Memory B cell (primary cell): ENCODE measurements around the gene XIRP1.

Source experiments
- ATAC-seq: fragments of 150-1000 bp; cut with Tn5 transposase; 2 replicates; pipeline ENCODE4 v1.10.0; 2021; ENCODE audit warnings: low read depth, mild to moderate bottlenecking, moderate library complexity
- DNase-seq, 2 donors: peaks; one replicate each; pipeline ENCODE4 v3.0.0; 2022; ENCODE audit warnings: low spot score in 2 of 2
- H3K27ac Mint-ChIP-seq: one replicate; pipeline ENCODE4 v1.8.0; 2022; ENCODE audit warnings: mild to moderate bottlenecking, moderate library complexity, mixed read lengths
- H3K27me3 Mint-ChIP-seq: one replicate; pipeline ENCODE4 v1.8.0; 2022; ENCODE audit warnings: mixed read lengths
- H3K36me3 Mint-ChIP-seq: one replicate; pipeline ENCODE4 v1.8.0; 2022; ENCODE audit warnings: mild to moderate bottlenecking, mixed read lengths
- H3K4me1 Mint-ChIP-seq: one replicate; pipeline ENCODE4 v1.8.0; 2022; ENCODE audit warnings: mixed read lengths
- H3K4me3 Mint-ChIP-seq: one replicate; pipeline ENCODE4 v1.8.0; 2022; ENCODE audit warnings: mild to moderate bottlenecking, moderate library complexity, mixed read lengths
- H3K9me3 Mint-ChIP-seq: one replicate; pipeline ENCODE4 v1.8.0; 2022; ENCODE audit warnings: mixed read lengths

Gene XIRP1

GRCh38 chr3:39202094-39202493 is 9.7 kb upstream of the XIRP1 start:
- Mint-ChIP-seq H3K27me3 (peaks cover 16% of the 10 kb centered on the region), H3K4me1 (no peaks in the 10 kb centered on the region), H3K27ac (no peak overlapping the region), H3K9me3 (no peaks in the 10 kb centered on the region), H3K36me3 (peaks cover 3% of the 10 kb centered on the region), H3K4me3 (no peak overlapping the region)
- DNase-seq, result no peak
- ATAC-seq, result no peak

GRCh38 chr3:39196671-39197356 is 4.4 kb upstream of the XIRP1 start:
- DNase-seq (no peak), ATAC-seq (no peak)
- Mint-ChIP-seq H3K27ac (no peak overlapping the region), H3K4me1 (peaks cover 7% of the 10 kb centered on the region), H3K4me3 (no peak overlapping the region), H3K9me3 (no peaks in the 10 kb centered on the region), H3K27me3 (peaks cover 8% of the 10 kb centered on the region), H3K36me3 (peaks cover 3% of the 10 kb centered on the region)

- H3K9me3 Mint-ChIP-seq, result no peaks in the 10 kb centered on the region
- H3K27me3 Mint-ChIP-seq, result peaks cover 4% of the 10 kb centered on the region
- H3K4me3 Mint-ChIP-seq, result no peak overlapping the region
- H3K36me3 Mint-ChIP-seq, result no peaks in the 10 kb centered on the region
- no peak for ATAC-seq
- DNase-seq, result no peak
- peaks cover 7% of the 10 kb centered on the region for H3K4me1 Mint-ChIP-seq
- H3K27ac Mint-ChIP-seq, result no peak overlapping the region
Measured at GRCh38 chr3:39196034-39196433, 3.6 kb upstream of the XIRP1 start.

GRCh38 chr3:39193391-39193790 is 996 bp upstream of the XIRP1 start:
- no peak overlapping the region for H3K27ac Mint-ChIP-seq
- H3K4me1 Mint-ChIP-seq, result peaks cover 17% of the 10 kb centered on the region
- ATAC-seq, result no peak

GRCh38 chr3:39191773-39192172 is 622 bp downstream of the XIRP1 start:
- H3K4me3 Mint-ChIP-seq, result no peak overlapping the region
- DNase-seq (no peak), ATAC-seq (no peak)
- peaks cover 5% of the 10 kb centered on the region for H3K27me3 Mint-ChIP-seq
- H3K9me3 Mint-ChIP-seq, result no peaks in the 10 kb centered on the region
- no peak overlapping the region for H3K27ac Mint-ChIP-seq
- no peaks in the 10 kb centered on the region for H3K36me3 Mint-ChIP-seq
- peaks cover 17% of the 10 kb centered on the region for H3K4me1 Mint-ChIP-seq

More at GRCh38 chr3:39193391-39193790, 996 bp upstream of the XIRP1 start:
- DNase-seq, result no peak
- Mint-ChIP-seq H3K27me3 (peaks cover 8% of the 10 kb centered on the region), H3K36me3 (no peaks in the 10 kb centered on the region), H3K4me3 (no peak overlapping the region), H3K9me3 (no peaks in the 10 kb centered on the region)

- no peak for DNase-seq
- no peak for ATAC-seq
- Mint-ChIP-seq H3K4me1 (peaks cover 17% of the 10 kb centered on the region), H3K9me3 (no peaks in the 10 kb centered on the region), H3K36me3 (no peaks in the 10 kb centered on the region), H3K27me3 (peaks cover 5% of the 10 kb centered on the region), H3K4me3 (no peak overlapping the region), H3K27ac (no peak overlapping the region)
Measured at GRCh38 chr3:39191111-39191510, 1.3 kb downstream of the XIRP1 start.

- Mint-ChIP-seq H3K27me3 (peaks cover 5% of the 10 kb centered on the region), H3K9me3 (no peaks in the 10 kb centered on the region), H3K4me3 (no peak overlapping the region), H3K4me1 (peaks cover 14% of the 10 kb centered on the region), H3K27ac (no peak overlapping the region), H3K36me3 (no peaks in the 10 kb centered on the region)
- ATAC-seq, result no peak
- DNase-seq, result no peak
Measured at GRCh38 chr3:39190281-39191025, 1.9 kb downstream of the XIRP1 start.

- Mint-ChIP-seq H3K4me3 (no peak overlapping the region), H3K27ac (no peak overlapping the region), H3K4me1 (peaks cover 14% of the 10 kb centered on the region), H3K36me3 (no peaks in the 10 kb centered on the region), H3K9me3 (no peaks in the 10 kb centered on the region), H3K27me3 (peaks cover 5% of the 10 kb centered on the region)
- ATAC-seq, result peak; percentile 86
- peak; percentile 66 to 68 for DNase-seq
Measured at GRCh38 chr3:39189959-39190269, 2.5 kb downstream of the XIRP1 start.

- Mint-ChIP-seq H3K36me3 (no peaks in the 10 kb centered on the region), H3K27ac (no peak overlapping the region), H3K4me3 (no peak overlapping the region), H3K27me3 (peaks cover 5% of the 10 kb centered on the region), H3K9me3 (no peaks in the 10 kb centered on the region), H3K4me1 (peaks cover 14% of the 10 kb centered on the region)
- DNase-seq (no peak), ATAC-seq (peak; percentile 8)
Measured at GRCh38 chr3:39189150-39189958, 3.0 kb downstream of the XIRP1 start.

GRCh38 chr3:39188271-39189149 is 3.9 kb downstream of the XIRP1 start:
- ATAC-seq (no peak), DNase-seq (no peak)
- Mint-ChIP-seq H3K4me1 (peaks cover 14% of the 10 kb centered on the region), H3K4me3 (no peak overlapping the region), H3K9me3 (no peaks in the 10 kb centered on the region), H3K27ac (no peak overlapping the region), H3K36me3 (no peaks in the 10 kb centered on the region), H3K27me3 (peaks cover 5% of the 10 kb centered on the region)

GRCh38 chr3:39187372-39188155 is 4.8 kb downstream of the XIRP1 start:
- no peak for DNase-seq
- H3K9me3 Mint-ChIP-seq, result no peaks in the 10 kb centered on the region
- H3K36me3 Mint-ChIP-seq, result no peaks in the 10 kb centered on the region
- H3K27ac Mint-ChIP-seq, result no peak overlapping the region
- H3K27me3 Mint-ChIP-seq, result peaks cover 5% of the 10 kb centered on the region
- peaks cover 14% of the 10 kb centered on the region for H3K4me1 Mint-ChIP-seq
- no peak for ATAC-seq
- H3K4me3 Mint-ChIP-seq, result no peak overlapping the region

GRCh38 chr3:39186692-39187151 is 5.7 kb downstream of the XIRP1 start:
- no peak for ATAC-seq
- no peaks in the 10 kb centered on the region for H3K36me3 Mint-ChIP-seq
- H3K27ac Mint-ChIP-seq, result no peak overlapping the region
- peaks cover 5% of the 10 kb centered on the region for H3K27me3 Mint-ChIP-seq
- H3K4me3 Mint-ChIP-seq, result no peak overlapping the region
- peaks cover 10% of the 10 kb centered on the region for H3K4me1 Mint-ChIP-seq
- no peak for DNase-seq
- H3K9me3 Mint-ChIP-seq, result no peaks in the 10 kb centered on the region
